Loucy (cell line): ENCODE measurements around the gene LRBA.

Source experiments
- H2AFZ ChIP-seq: fragments of 200-600 bp; sonication (generic); 2 replicates; pipeline ENCODE4 v1.6.0; 2016; ENCODE audit warnings: antibody characterized with exemption, mild to moderate bottlenecking, low read length, moderate library complexity
- H3F3A ChIP-seq: fragments of 200-600 bp; 2 replicates; pipeline ENCODE4 v1.6.0; 2016; ENCODE audit warnings: antibody characterized with exemption, low read depth, mild to moderate bottlenecking
- H3K27me3 ChIP-seq: fragments of 200-600 bp; sonication (generic); 2 replicates; pipeline ENCODE4 v1.6.1; 2014; ENCODE audit warnings: low read length, mild to moderate bottlenecking; ENCODE audit not compliant: insufficient read depth, poor library complexity, severe bottlenecking
- H3K36me3 ChIP-seq: fragments of 200-600 bp; sonication (generic); 2 replicates; pipeline ENCODE4 v1.6.1; 2016; ENCODE audit warnings: low read length; ENCODE audit not compliant: insufficient read depth
- H3K4me1 ChIP-seq: fragments of 200-600 bp; sonication (generic); 2 replicates; pipeline ENCODE4 v1.5.1; 2014; ENCODE audit warnings: low read length, mild to moderate bottlenecking; ENCODE audit not compliant: insufficient read depth, poor library complexity, severe bottlenecking
- H3K4me2 ChIP-seq: fragments of 200-600 bp; sonication (generic); 2 replicates; pipeline ENCODE4 v1.6.0; 2014; ENCODE audit warnings: antibody characterized with exemption, low read length, low read depth, mild to moderate bottlenecking; ENCODE audit not compliant: poor library complexity, severe bottlenecking
- H3K4me3 ChIP-seq: fragments of 200-600 bp; sonication (generic); 2 replicates; pipeline ENCODE4 v1.5.1; 2014; ENCODE audit warnings: low read length, mild to moderate bottlenecking, mixed read lengths; ENCODE audit not compliant: poor library complexity, severe bottlenecking
- H3K79me2 ChIP-seq: fragments of 200-600 bp; sonication (generic); 2 replicates; pipeline ENCODE4 v1.6.1; 2014; ENCODE audit warnings: low read length; ENCODE audit not compliant: insufficient read depth
- H3K9ac ChIP-seq: fragments of 200-600 bp; sonication (generic); 2 replicates; pipeline ENCODE4 v1.6.0; 2014; ENCODE audit warnings: mild to moderate bottlenecking, low read depth, low read length, moderate library complexity; ENCODE audit not compliant: poor library complexity, severe bottlenecking
- H3K9me2 ChIP-seq: fragments of 200-600 bp; sonication (generic); replicated peaks from 2 replicates; pipeline ENCODE4 v1.6.1; 2016; ENCODE audit warnings: low read depth, low read length, mixed read lengths
- H3K9me3 ChIP-seq: fragments of 200-600 bp; sonication (generic); 2 replicates; pipeline ENCODE4 v1.6.1; 2014; ENCODE audit warnings: mild to moderate bottlenecking, antibody characterized with exemption, low read length, low read depth; ENCODE audit not compliant: insufficient read depth
- H4K20me1 ChIP-seq: fragments of 200-600 bp; sonication (generic); 2 replicates; pipeline ENCODE4 v1.6.0; 2014; ENCODE audit warnings: antibody characterized with exemption, low read length, mild to moderate bottlenecking; ENCODE audit not compliant: insufficient read depth, poor library complexity, severe bottlenecking
- EZH2phosphoT487 ChIP-seq: fragments of 200-600 bp; IDR thresholded peaks from 2 replicates; pipeline ENCODE4 v1.6.1; 2018; ENCODE audit warnings: antibody characterized with exemption, mild to moderate bottlenecking, moderate library complexity, borderline replicate concordance
- TF ChIP-seq, protein P1 (sequence below): fragments of 200-600 bp; sonication (generic); conservative IDR thresholded peaks from 2 replicates; pipeline ENCODE4 v1.5.1; 2014; ENCODE audit warnings: mild to moderate bottlenecking, antibody characterized with exemption, low read length

Gene LRBA

DNA sequence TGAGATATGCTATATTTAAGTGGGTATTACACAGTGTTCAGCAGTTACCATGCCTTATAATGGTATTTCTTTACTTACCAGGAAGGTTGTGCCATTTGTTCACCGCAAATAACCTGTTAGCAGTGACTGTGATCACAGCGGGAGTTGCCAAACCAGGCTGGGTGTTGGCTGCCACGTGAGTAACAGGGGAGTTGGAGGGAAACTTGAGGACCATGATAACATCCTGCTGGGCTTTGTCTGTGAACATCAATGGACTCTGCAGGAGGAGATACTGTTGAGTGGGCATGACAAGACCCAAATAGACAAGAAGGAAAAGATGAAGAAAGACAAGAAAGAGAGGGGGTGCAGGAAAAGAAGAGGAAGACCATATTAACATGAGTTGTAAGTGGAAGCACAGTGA is 694.0 kb downstream of the LRBA start:
- Histone ChIP-seq H3K36me3 (peaks cover 6% of the 10 kb centered on the region; the same call in 1 of the 2 replicates), H3K9me3 (no peaks in the 10 kb centered on the region), H3K4me3 (no peak overlapping the region), H3K4me2 (no peak overlapping the region), H3K27me3 (no peaks in the 10 kb centered on the region), H3F3A (no peaks in the 10 kb centered on the region), H3K9ac (no peak overlapping the region), H2AFZ (no peak overlapping the region), H3K9me2 (no peaks in the 10 kb centered on the region), H3K79me2 (no peaks in the 10 kb centered on the region), H4K20me1 (no peaks in the 10 kb centered on the region), H3K4me1 (no peaks in the 10 kb centered on the region)
- TF ChIP-seq EZH2phosphoT487, result no peak
- TF ChIP-seq, protein P1, sequence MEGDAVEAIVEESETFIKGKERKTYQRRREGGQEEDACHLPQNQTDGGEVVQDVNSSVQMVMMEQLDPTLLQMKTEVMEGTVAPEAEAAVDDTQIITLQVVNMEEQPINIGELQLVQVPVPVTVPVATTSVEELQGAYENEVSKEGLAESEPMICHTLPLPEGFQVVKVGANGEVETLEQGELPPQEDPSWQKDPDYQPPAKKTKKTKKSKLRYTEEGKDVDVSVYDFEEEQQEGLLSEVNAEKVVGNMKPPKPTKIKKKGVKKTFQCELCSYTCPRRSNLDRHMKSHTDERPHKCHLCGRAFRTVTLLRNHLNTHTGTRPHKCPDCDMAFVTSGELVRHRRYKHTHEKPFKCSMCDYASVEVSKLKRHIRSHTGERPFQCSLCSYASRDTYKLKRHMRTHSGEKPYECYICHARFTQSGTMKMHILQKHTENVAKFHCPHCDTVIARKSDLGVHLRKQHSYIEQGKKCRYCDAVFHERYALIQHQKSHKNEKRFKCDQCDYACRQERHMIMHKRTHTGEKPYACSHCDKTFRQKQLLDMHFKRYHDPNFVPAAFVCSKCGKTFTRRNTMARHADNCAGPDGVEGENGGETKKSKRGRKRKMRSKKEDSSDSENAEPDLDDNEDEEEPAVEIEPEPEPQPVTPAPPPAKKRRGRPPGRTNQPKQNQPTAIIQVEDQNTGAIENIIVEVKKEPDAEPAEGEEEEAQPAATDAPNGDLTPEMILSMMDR, result no peak

DNA sequence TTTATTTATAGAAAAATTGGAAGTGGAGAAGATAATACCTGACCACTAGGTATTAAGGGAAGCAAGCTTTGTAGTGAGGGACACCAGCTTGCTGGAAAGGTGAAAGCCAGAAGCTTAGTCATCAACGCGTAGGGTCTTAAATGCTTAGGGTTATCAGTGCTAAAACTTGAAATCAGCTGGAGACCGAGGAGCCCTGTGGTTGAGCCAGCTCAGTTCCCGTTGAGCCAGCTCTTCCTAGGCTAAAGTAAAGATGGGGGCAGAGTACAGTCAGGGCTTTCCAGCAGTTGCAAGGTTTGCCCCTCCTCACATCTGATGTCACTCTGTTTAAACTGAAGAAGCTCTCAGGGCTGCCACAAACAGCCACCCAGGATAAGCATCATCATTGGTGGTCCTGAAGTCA is 696.1 kb downstream of the LRBA start:
- H3K4me2 ChIP-seq, result no peak overlapping the region
- H3K9me3 ChIP-seq, result no peaks in the 10 kb centered on the region
- H3K36me3 ChIP-seq, result peaks cover 4% of the 10 kb centered on the region; the same call in 1 of the 2 replicates
- TF ChIP-seq EZH2phosphoT487, result no peak
- TF ChIP-seq, protein P1, result no peak
- no peak overlapping the region for H2AFZ ChIP-seq
- no peaks in the 10 kb centered on the region for H4K20me1 ChIP-seq
- no peaks in the 10 kb centered on the region for H3F3A ChIP-seq
- no peaks in the 10 kb centered on the region for H3K9me2 ChIP-seq
- no peak overlapping the region for H3K4me3 ChIP-seq
- H3K27me3 ChIP-seq, result no peaks in the 10 kb centered on the region
- H3K79me2 ChIP-seq, result no peaks in the 10 kb centered on the region
- H3K9ac ChIP-seq, result no peak overlapping the region
- no peaks in the 10 kb centered on the region for H3K4me1 ChIP-seq

DNA sequence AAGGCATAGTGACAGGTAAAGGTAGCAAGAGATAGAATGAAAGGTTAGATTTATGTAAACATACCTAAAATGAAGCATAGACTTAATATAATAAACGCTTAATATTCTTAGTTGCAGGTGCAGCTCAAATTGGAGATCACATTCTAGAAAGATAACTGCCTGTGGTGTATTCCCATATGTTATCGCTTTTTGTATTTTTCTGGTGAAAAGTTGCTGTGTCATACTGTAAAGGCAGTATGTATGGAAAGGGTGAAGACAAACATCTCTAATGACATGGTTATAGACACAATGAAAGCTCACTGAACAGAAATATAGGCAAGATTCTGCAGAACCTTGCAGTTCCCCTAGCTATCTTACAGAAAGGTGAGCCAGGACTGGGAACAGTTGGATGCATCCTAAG is 696.6 kb downstream of the LRBA start:
- peaks cover 4% of the 10 kb centered on the region; the same call in 1 of the 2 replicates for H3K36me3 ChIP-seq
- H3K27me3 ChIP-seq, result no peaks in the 10 kb centered on the region
- H3F3A ChIP-seq, result no peaks in the 10 kb centered on the region
- no peaks in the 10 kb centered on the region for H3K79me2 ChIP-seq
- TF ChIP-seq, protein P1, result no peak
- TF ChIP-seq EZH2phosphoT487, result no peak
- H4K20me1 ChIP-seq, result no peaks in the 10 kb centered on the region
- H3K4me3 ChIP-seq, result no peak overlapping the region
- no peak overlapping the region for H3K9ac ChIP-seq
- no peaks in the 10 kb centered on the region for H3K9me2 ChIP-seq
- H3K4me1 ChIP-seq, result no peaks in the 10 kb centered on the region
- no peak overlapping the region for H2AFZ ChIP-seq
- no peak overlapping the region for H3K4me2 ChIP-seq
- no peaks in the 10 kb centered on the region for H3K9me3 ChIP-seq
